Karpas-422 (cell line): Measurements from ENCODE around the gene TEX28. TPM values are rescaled to one million over a fixed set of nuclear protein-coding genes. Genes with fewer than 3 reads are reported as not detected.

ENCODE experiments used
- DNase-seq: peaks from one replicate; pipeline ENCODE4 v3.0.0-alpha.2; 2015
- H2AFZ ChIP-seq: fragments of 200-600 bp; sonication (generic); 2 replicates; pipeline ENCODE4 v1.6.1; 2014; ENCODE audit warnings: antibody characterized with exemption, low read length, mixed read lengths
- H3K27ac ChIP-seq: fragments of 200-600 bp; sonication (generic); 2 replicates; pipeline ENCODE4 v1.5.1; 2014; ENCODE audit warnings: mild to moderate bottlenecking, low read length, moderate library complexity
- H3K27me3 ChIP-seq: fragments of 200-600 bp; sonication (generic); 2 replicates; pipeline ENCODE4 v1.6.1; 2014; ENCODE audit warnings: low read length, mixed read lengths
- H3K36me3 ChIP-seq: fragments of 200-600 bp; sonication (generic); 2 replicates; pipeline ENCODE4 v1.6.1; 2014; ENCODE audit warnings: low read length, mixed read lengths; ENCODE audit not compliant: insufficient read depth
- H3K4me1 ChIP-seq: fragments of 200-600 bp; sonication (generic); 2 replicates; pipeline ENCODE4 v1.6.1; 2014; ENCODE audit warnings: mild to moderate bottlenecking, low read length, mixed read lengths
- H3K4me2 ChIP-seq: fragments of 200-600 bp; sonication (generic); 2 replicates; pipeline ENCODE4 v1.6.1; 2014; ENCODE audit warnings: low read length, low read depth, mild to moderate bottlenecking; ENCODE audit not compliant: poor library complexity, severe bottlenecking
- H3K4me3 ChIP-seq: fragments of 200-600 bp; sonication (generic); 2 replicates; pipeline ENCODE4 v1.5.1; 2014; ENCODE audit warnings: mild to moderate bottlenecking, antibody characterized with exemption, low read length, mixed read lengths
- H3K79me2 ChIP-seq: fragments of 200-600 bp; sonication (generic); 2 replicates; pipeline ENCODE4 v1.6.1; 2014; ENCODE audit warnings: mild to moderate bottlenecking, low read length, mixed read lengths
- H3K9ac ChIP-seq: fragments of 200-600 bp; sonication (generic); 2 replicates; pipeline ENCODE4 v1.6.0; 2014; ENCODE audit warnings: low read length
- H3K9me2 ChIP-seq: fragments of 200-600 bp; sonication (generic), shearing (Covaris generic); replicated peaks from 2 replicates; pipeline ENCODE4 v1.6.0; 2014; ENCODE audit warnings: mild to moderate bottlenecking, low read length, moderate library complexity; ENCODE audit not compliant: insufficient read depth
- H3K9me3 ChIP-seq: fragments of 300-700, 200-600 bp; sonication (generic); 2 replicates; pipeline ENCODE4 v1.6.1; 2014; ENCODE audit warnings: low read length, mixed read lengths
- H4K20me1 ChIP-seq: fragments of 200-600 bp; sonication (generic); 2 replicates; pipeline ENCODE4 v1.6.1; 2014; ENCODE audit warnings: mild to moderate bottlenecking, antibody characterized with exemption, low read length, low read depth; ENCODE audit not compliant: insufficient read depth
- total RNA-seq: library from RNA; depleted of rRNA; stranded (reverse); fragments of >200 nt; shearing (Covaris generic); gene quantifications from 2 replicates; pipeline ENCODE4 v1.2.3, GENCODE V29; 2014; ENCODE audit warnings: low replicate concordance

Gene TEX28
- total RNA-seq, 1 experiment from 2014 or later = not detected

DNA sequence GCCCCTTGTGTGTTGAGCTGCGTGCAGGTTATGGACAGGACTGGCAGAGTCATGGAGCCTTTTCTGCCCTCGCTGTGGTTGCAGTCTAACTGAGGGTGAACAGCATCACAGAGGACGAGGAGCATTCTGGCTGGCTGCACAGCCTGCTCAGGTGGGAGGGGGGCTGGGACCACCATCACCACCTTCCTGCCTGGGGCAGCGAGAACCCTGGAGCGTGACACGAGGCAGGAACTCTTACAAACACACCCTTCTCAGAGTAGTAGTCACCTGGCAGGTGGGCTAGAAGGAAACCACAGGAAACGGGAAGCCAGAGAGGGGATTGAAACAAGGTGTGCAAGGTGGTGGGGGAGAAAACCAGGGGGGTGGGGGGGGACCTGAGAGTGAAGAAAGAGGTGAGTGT is 26.2 kb upstream of the TEX28 start:
- H3K9ac ChIP-seq = no peak overlapping the region
- H3K9me2 ChIP-seq = no peaks in the 10 kb centered on the region
- no peak overlapping the region for H3K4me3 ChIP-seq
- H3K27me3 ChIP-seq = no peaks in the 10 kb centered on the region
- H2AFZ ChIP-seq = no peak overlapping the region
- no peaks in the 10 kb centered on the region for H3K79me2 ChIP-seq
- no peak overlapping the region for H3K27ac ChIP-seq
- no peak overlapping the region for H3K4me2 ChIP-seq
- no peaks in the 10 kb centered on the region for H4K20me1 ChIP-seq
- no peaks in the 10 kb centered on the region for H3K36me3 ChIP-seq
- peaks cover 8% of the 10 kb centered on the region for H3K4me1 ChIP-seq
- DNase-seq = no peak
- H3K9me3 ChIP-seq = no peaks in the 10 kb centered on the region

DNA sequence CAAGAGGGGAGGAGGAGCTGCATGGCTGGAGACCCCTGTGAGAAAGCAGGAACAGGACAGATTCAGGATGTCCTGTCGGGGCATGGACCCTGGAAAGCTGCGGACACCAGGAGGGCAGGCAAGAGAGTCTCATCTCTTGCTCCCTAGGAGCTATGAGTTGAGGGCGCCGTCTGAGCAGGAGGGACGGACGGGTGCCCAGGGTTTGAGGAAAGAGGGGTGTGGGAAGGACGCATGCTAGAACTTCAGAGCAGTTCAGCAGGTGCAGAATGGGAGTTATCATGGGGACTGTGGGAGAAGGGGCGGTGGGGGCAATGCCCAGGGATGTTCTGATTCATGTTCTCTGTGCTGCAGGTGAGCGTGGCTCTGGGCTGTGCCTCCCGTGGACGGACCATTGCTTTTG is 25.5 kb upstream of the TEX28 start:
- Histone ChIP-seq H3K4me3 (no peak overlapping the region), H3K9me2 (no peaks in the 10 kb centered on the region), H4K20me1 (no peaks in the 10 kb centered on the region), H3K4me1 (peaks cover 8% of the 10 kb centered on the region), H3K27ac (no peak overlapping the region), H2AFZ (no peak overlapping the region), H3K9ac (no peak overlapping the region), H3K36me3 (no peaks in the 10 kb centered on the region), H3K27me3 (no peaks in the 10 kb centered on the region), H3K79me2 (no peaks in the 10 kb centered on the region), H3K4me2 (no peak overlapping the region), H3K9me3 (no peaks in the 10 kb centered on the region)
- DNase-seq = no peak

DNA sequence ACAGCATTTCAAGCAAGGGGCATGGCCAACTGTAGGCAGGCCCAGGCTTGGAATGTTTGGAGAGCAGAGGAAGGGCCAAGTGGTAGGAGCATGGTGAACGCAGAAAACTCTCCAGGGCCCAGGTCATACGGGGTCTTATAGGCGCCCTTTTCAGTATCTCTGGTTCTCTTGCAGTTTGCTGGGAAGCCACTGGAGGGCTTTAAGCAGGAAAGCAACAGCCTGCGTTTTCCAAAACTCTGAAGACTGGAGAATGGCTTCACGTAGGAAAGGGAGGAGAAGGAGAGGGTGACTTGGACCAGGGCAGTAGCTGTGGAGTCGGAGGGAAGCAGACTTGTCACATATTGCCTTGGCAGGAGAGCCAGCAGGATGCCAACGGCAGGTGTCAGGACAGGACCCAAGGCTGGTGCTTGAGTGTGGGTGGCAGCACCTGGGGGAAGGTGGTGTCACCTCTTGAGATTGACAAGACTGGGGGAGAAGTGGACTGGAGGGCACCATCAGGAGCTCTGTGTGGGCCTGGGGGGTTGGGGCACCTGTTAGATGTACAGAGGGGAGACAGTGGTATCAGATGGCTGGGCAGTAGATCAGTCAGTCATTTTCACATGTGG is 22.6 kb upstream of the TEX28 start:
- H3K4me2 ChIP-seq = no peak overlapping the region
- DNase-seq = peak; percentile 51
- no peaks in the 10 kb centered on the region for H4K20me1 ChIP-seq
- H3K4me3 ChIP-seq = no peak overlapping the region
- no peaks in the 10 kb centered on the region for H3K9me2 ChIP-seq
- H3K36me3 ChIP-seq = no peaks in the 10 kb centered on the region
- H3K9me3 ChIP-seq = no peaks in the 10 kb centered on the region
- H3K9ac ChIP-seq = no peak overlapping the region
- no peak overlapping the region for H2AFZ ChIP-seq
- H3K79me2 ChIP-seq = no peaks in the 10 kb centered on the region
- peaks cover 2% of the 10 kb centered on the region for H3K4me1 ChIP-seq
- no peak overlapping the region for H3K27ac ChIP-seq
- no peaks in the 10 kb centered on the region for H3K27me3 ChIP-seq

GRCh38 chrX:154315416-154315815 is 20.5 kb upstream of the TEX28 start:
- Histone ChIP-seq H3K4me3 (no peak overlapping the region), H4K20me1 (no peaks in the 10 kb centered on the region)
- no peak for DNase-seq

GRCh38 chrX:154313147-154313546 is 18.2 kb upstream of the TEX28 start:
- no peaks in the 10 kb centered on the region for H3K9me2 ChIP-seq
- no peak overlapping the region for H3K27ac ChIP-seq
- no peaks in the 10 kb centered on the region for H3K36me3 ChIP-seq
- H4K20me1 ChIP-seq = no peaks in the 10 kb centered on the region
- H3K4me2 ChIP-seq = no peak overlapping the region
- no peaks in the 10 kb centered on the region for H3K9me3 ChIP-seq
- H2AFZ ChIP-seq = no peak overlapping the region
- no peaks in the 10 kb centered on the region for H3K79me2 ChIP-seq
- no peaks in the 10 kb centered on the region for H3K27me3 ChIP-seq
- H3K9ac ChIP-seq = no peak overlapping the region
- no peak overlapping the region for H3K4me3 ChIP-seq
- no peaks in the 10 kb centered on the region for H3K4me1 ChIP-seq
- no peak for DNase-seq

More at GRCh38 chrX:154315416-154315815, 20.5 kb upstream of the TEX28 start:
- Histone ChIP-seq H3K79me2 (no peaks in the 10 kb centered on the region), H3K36me3 (no peaks in the 10 kb centered on the region), H3K9me2 (no peaks in the 10 kb centered on the region), H3K27me3 (no peaks in the 10 kb centered on the region), H3K9ac (no peak overlapping the region), H2AFZ (no peak overlapping the region), H3K4me2 (no peak overlapping the region), H3K27ac (no peak overlapping the region), H3K9me3 (no peaks in the 10 kb centered on the region), H3K4me1 (no peaks in the 10 kb centered on the region)

- H3K9ac ChIP-seq = no peak overlapping the region
- H3K9me3 ChIP-seq = no peaks in the 10 kb centered on the region
- no peak overlapping the region for H3K4me2 ChIP-seq
- no peaks in the 10 kb centered on the region for H3K36me3 ChIP-seq
- H4K20me1 ChIP-seq = no peaks in the 10 kb centered on the region
- no peak overlapping the region for H3K27ac ChIP-seq
- no peaks in the 10 kb centered on the region for H3K79me2 ChIP-seq
- H3K4me1 ChIP-seq = no peaks in the 10 kb centered on the region
- H3K27me3 ChIP-seq = no peaks in the 10 kb centered on the region
- DNase-seq = no peak
- H3K9me2 ChIP-seq = no peaks in the 10 kb centered on the region
- no peak overlapping the region for H3K4me3 ChIP-seq
- no peak overlapping the region for H2AFZ ChIP-seq
These were observed 17.2 kb upstream of the TEX28 start for GRCh38 chrX:154312116-154312515.

GRCh38 chrX:154310616-154311536 is 16.0 kb upstream of the TEX28 start:
- Histone ChIP-seq H3K4me1 (no peaks in the 10 kb centered on the region), H4K20me1 (no peaks in the 10 kb centered on the region), H3K9ac (no peak overlapping the region), H3K36me3 (no peaks in the 10 kb centered on the region), H3K4me2 (no peak overlapping the region), H3K9me3 (no peaks in the 10 kb centered on the region), H3K9me2 (no peaks in the 10 kb centered on the region), H3K27me3 (no peaks in the 10 kb centered on the region), H3K79me2 (no peaks in the 10 kb centered on the region), H3K4me3 (no peak overlapping the region), H2AFZ (no peak overlapping the region), H3K27ac (no peak overlapping the region)
- no peak for DNase-seq

DNA sequence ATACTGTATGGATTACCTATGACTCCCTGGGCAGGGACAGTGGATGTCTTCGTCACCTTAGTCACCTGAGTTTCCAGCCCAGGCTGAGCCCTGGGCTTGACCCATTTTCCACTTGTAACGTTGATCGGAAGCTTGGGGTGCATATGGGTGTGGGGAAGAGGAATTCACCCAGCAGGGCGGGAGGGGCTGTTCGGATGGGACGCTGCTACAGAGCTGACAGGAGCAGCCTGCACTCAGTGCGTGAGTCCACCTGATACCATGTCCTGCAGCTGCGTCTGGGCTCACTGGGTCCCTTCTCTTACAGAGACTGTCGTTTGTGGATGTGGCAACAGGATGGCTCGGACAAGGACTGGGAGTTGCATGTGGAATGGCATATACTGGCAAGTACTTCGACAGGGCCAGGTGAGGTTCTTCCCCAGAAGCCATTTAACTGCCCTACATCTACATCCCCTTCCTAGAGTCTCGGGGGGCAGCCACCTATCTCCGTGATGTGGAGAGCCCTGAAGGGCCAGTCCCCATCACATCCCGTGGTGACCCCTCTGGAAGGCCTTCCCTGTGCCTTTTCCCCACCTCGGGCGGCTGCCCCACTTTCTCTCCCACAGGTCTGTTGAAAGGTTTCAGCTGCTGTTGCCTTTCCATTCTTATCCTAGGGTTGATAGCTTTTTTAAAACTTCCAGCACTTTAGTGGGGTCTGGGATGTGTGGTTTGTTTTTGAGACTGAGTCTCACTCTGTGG is 14.3 kb upstream of the TEX28 start:
- Histone ChIP-seq H3K9me2 (no peaks in the 10 kb centered on the region), H3K9ac (no peak overlapping the region), H3K9me3 (no peaks in the 10 kb centered on the region), H3K27ac (no peak overlapping the region), H3K27me3 (no peaks in the 10 kb centered on the region), H3K4me1 (no peaks in the 10 kb centered on the region), H2AFZ (no peak overlapping the region), H3K79me2 (no peaks in the 10 kb centered on the region), H3K4me2 (no peak overlapping the region), H3K4me3 (no peak overlapping the region), H3K36me3 (no peaks in the 10 kb centered on the region), H4K20me1 (no peaks in the 10 kb centered on the region)
- no peak for DNase-seq
